Measurements from ENCODE around the gene CSNK1G2.

CSNK1G2 gene

GRCh38 chr19:1949304-1950101 lies 8.5 kb downstream of the CSNK1G2 start:
- Histone ChIP-seq H3K4ac (ENCODE audit: low read depth, low read length) (peak overlapping the region; percentile 80), H3K18ac (ENCODE audit: low read length) (peak overlapping the region; percentile 54), H2BK12ac (ENCODE audit: low read length) (no peak overlapping the region), H4K91ac (ENCODE audit: low read depth, low read length) (no peak overlapping the region), H3K79me1 (ENCODE audit: low read length) (no peaks in the 10 kb centered on the region), H3K4me1 (ENCODE audit: control insufficient read depth in 1 of 2, insufficient read depth in 2 of 2, low read length in 2 of 2) (peaks cover 0 to 5% of the 10 kb centered on the region in 2 experiments), H2AK5ac (ENCODE audit: low read length) (no peak overlapping the region), H4K8ac (ENCODE audit: low read depth, low read length) (no peak overlapping the region), H3K14ac (ENCODE audit: low read length) (no peak overlapping the region), H3K27me3 (ENCODE audit: insufficient read depth, low read length) (no peaks in the 10 kb centered on the region), H2BK5ac (ENCODE audit: low read depth, low read length, poor library complexity) (no peak overlapping the region), H3K27ac (ENCODE audit: low read depth, low read length) (no peak overlapping the region), H3K36me3 (ENCODE audit: control insufficient read depth in 1 of 2, insufficient read depth in 2 of 2, low read length in 2 of 2) (peaks cover 38 to 40% of the 10 kb centered on the region in 2 experiments), H3K4me2 (ENCODE audit: low read length) (no peak overlapping the region), H3K23ac (ENCODE audit: low read length) (no peak overlapping the region), H2AFZ (ENCODE audit: insufficient read depth, low read length, poor library complexity) (no peak overlapping the region), H3K4me3 (ENCODE audit: low read depth, low read length) (no peak overlapping the region), H3K9me3 (ENCODE audit: insufficient read depth, low read depth, low read length) (peaks cover 3% of the 10 kb centered on the region), H3K9ac (ENCODE audit: low read length) (no peak overlapping the region), H4K12ac (ENCODE audit: low read depth, low read length) (no peak overlapping the region), H2BK120ac (ENCODE audit: insufficient read depth, low read length, poor library complexity) (no peak overlapping the region), H3K79me2 (ENCODE audit: control insufficient read depth, insufficient read depth, low read length, poor library complexity) (peaks cover 36% of the 10 kb centered on the region)
- no peak for DNase-seq
- no CpG with 5 or more reads among the region's 44 CpGs for WGBS (ENCODE audit: extremely low coverage, insufficient coverage, insufficient read length)

GRCh38 chr19:1950640-1951039 lies 9.7 kb downstream of the CSNK1G2 start:
- WGBS (ENCODE audit: extremely low coverage, insufficient coverage, insufficient read length), result no CpG with 5 or more reads among the region's 16 CpGs

DNA sequence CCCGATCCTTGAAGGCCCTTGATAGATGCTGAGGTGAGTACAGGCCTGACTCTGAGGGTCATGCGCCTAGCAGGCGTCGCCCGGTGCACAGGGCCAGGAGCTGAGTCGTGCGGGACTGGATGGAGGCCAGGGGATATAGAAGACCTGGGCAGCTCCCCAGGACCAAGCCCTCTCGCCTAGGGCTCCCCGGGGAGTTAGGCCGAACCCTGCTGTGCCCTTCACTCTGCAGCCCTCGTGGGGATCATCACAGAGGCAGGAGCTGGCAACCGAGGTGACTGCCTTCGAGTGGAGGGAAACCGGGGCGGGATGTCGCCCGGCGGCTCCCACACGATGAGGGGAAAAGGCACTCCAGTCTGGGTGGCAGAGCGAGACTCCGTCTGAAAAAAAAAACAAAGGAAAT lies 11.7 kb downstream of the CSNK1G2 start:
- no peak overlapping the region for H3K23ac ChIP-seq (ENCODE audit: low read length)
- H2AFZ ChIP-seq (ENCODE audit: insufficient read depth, low read length, poor library complexity), result no peak overlapping the region
- peaks cover 38% of the 10 kb centered on the region in 2 experiments for H3K36me3 ChIP-seq (ENCODE audit: control insufficient read depth in 1 of 2, insufficient read depth in 2 of 2, low read length in 2 of 2)
- H2BK5ac ChIP-seq (ENCODE audit: low read depth, low read length, poor library complexity), result no peak overlapping the region
- WGBS (ENCODE audit: extremely low coverage, insufficient coverage, insufficient read length), result no CpG with 5 or more reads among the region's 21 CpGs
- H3K27me3 ChIP-seq (ENCODE audit: insufficient read depth, low read length), result no peaks in the 10 kb centered on the region
- no peak overlapping the region for H4K12ac ChIP-seq (ENCODE audit: low read depth, low read length)
- no peak overlapping the region for H4K8ac ChIP-seq (ENCODE audit: low read depth, low read length)
- DNase-seq, result no peak
- H3K27ac ChIP-seq (ENCODE audit: low read depth, low read length), result no peak overlapping the region
- peaks cover 0 to 2% of the 10 kb centered on the region in 2 experiments for H3K4me1 ChIP-seq (ENCODE audit: control insufficient read depth in 1 of 2, insufficient read depth in 2 of 2, low read length in 2 of 2)
- H3K18ac ChIP-seq (ENCODE audit: low read length), result peak overlapping the region; percentile 44
- no peak overlapping the region for H2BK120ac ChIP-seq (ENCODE audit: insufficient read depth, low read length, poor library complexity)
- peaks cover 20% of the 10 kb centered on the region for H3K79me2 ChIP-seq (ENCODE audit: control insufficient read depth, insufficient read depth, low read length, poor library complexity)
- H3K9me3 ChIP-seq (ENCODE audit: insufficient read depth, low read depth, low read length), result peaks cover 4% of the 10 kb centered on the region
- no peak overlapping the region for H3K14ac ChIP-seq (ENCODE audit: low read length)
- no peak overlapping the region for H3K9ac ChIP-seq (ENCODE audit: low read length)
- peak overlapping the region; percentile 82 for H3K4ac ChIP-seq (ENCODE audit: low read depth, low read length)
- H2AK5ac ChIP-seq (ENCODE audit: low read length), result no peak overlapping the region
- no peaks in the 10 kb centered on the region for H3K79me1 ChIP-seq (ENCODE audit: low read length)
- no peak overlapping the region for H3K4me2 ChIP-seq (ENCODE audit: low read length)
- H2BK12ac ChIP-seq (ENCODE audit: low read length), result no peak overlapping the region
- no peak overlapping the region for H3K4me3 ChIP-seq (ENCODE audit: low read depth, low read length)
- H4K91ac ChIP-seq (ENCODE audit: low read depth, low read length), result no peak overlapping the region

More at GRCh38 chr19:1950640-1951039, 9.7 kb downstream of the CSNK1G2 start:
- no peak overlapping the region for H3K23ac ChIP-seq (ENCODE audit: low read length)
- H2AFZ ChIP-seq (ENCODE audit: insufficient read depth, low read length, poor library complexity), result no peak overlapping the region
- no peak overlapping the region for H4K12ac ChIP-seq (ENCODE audit: low read depth, low read length)
- no peak overlapping the region for H3K9ac ChIP-seq (ENCODE audit: low read length)
- no peak overlapping the region for H4K91ac ChIP-seq (ENCODE audit: low read depth, low read length)
- no peak overlapping the region for H3K14ac ChIP-seq (ENCODE audit: low read length)
- H3K18ac ChIP-seq (ENCODE audit: low read length), result no peak overlapping the region
- H4K8ac ChIP-seq (ENCODE audit: low read depth, low read length), result no peak overlapping the region
- H3K27ac ChIP-seq (ENCODE audit: low read depth, low read length), result no peak overlapping the region
- H3K79me2 ChIP-seq (ENCODE audit: control insufficient read depth, insufficient read depth, low read length, poor library complexity), result peaks cover 27% of the 10 kb centered on the region
- peaks cover 5% of the 10 kb centered on the region for H3K9me3 ChIP-seq (ENCODE audit: insufficient read depth, low read depth, low read length)
- H2BK120ac ChIP-seq (ENCODE audit: insufficient read depth, low read length, poor library complexity), result no peak overlapping the region
- DNase-seq, result no peak
- no peak overlapping the region for H3K4me2 ChIP-seq (ENCODE audit: low read length)
- no peak overlapping the region for H3K4me3 ChIP-seq (ENCODE audit: low read depth, low read length)
- peak overlapping the region; percentile 46 for H3K4ac ChIP-seq (ENCODE audit: low read depth, low read length)
- H3K27me3 ChIP-seq (ENCODE audit: insufficient read depth, low read length), result no peaks in the 10 kb centered on the region
- H2AK5ac ChIP-seq (ENCODE audit: low read length), result no peak overlapping the region
- H2BK5ac ChIP-seq (ENCODE audit: low read depth, low read length, poor library complexity), result no peak overlapping the region
- no peaks in the 10 kb centered on the region for H3K79me1 ChIP-seq (ENCODE audit: low read length)
- peaks cover 39 to 42% of the 10 kb centered on the region in 2 experiments for H3K36me3 ChIP-seq (ENCODE audit: control insufficient read depth in 1 of 2, insufficient read depth in 2 of 2, low read length in 2 of 2)
- H2BK12ac ChIP-seq (ENCODE audit: low read length), result no peak overlapping the region
- peaks cover 0 to 5% of the 10 kb centered on the region in 2 experiments for H3K4me1 ChIP-seq (ENCODE audit: control insufficient read depth in 1 of 2, insufficient read depth in 2 of 2, low read length in 2 of 2)

DNA sequence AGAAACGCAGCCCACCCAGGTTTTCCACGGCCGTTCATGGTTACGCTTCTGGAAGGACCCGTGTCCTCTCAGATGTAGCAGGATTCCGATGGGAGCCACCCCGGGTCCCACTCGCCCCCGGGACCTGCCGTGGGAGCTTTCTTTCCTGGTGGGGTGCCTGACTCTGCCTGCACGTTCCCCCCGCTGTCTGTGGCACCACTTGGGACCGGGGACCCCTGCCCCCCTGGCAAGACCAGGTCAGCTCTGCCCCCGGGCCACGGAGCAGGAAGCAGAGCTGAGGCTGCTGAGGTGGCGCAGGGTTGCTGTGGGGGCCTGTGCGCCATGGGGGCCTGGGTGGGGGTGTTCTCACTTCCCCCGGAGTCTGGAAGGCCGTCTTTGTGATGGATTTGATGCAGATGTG lies 12.1 kb downstream of the CSNK1G2 start:
- no peak overlapping the region for H3K9ac ChIP-seq (ENCODE audit: low read length)
- no peak overlapping the region for H4K8ac ChIP-seq (ENCODE audit: low read depth, low read length)
- no peak overlapping the region for H2BK120ac ChIP-seq (ENCODE audit: insufficient read depth, low read length, poor library complexity)
- no peaks in the 10 kb centered on the region for H3K27me3 ChIP-seq (ENCODE audit: insufficient read depth, low read length)
- H4K12ac ChIP-seq (ENCODE audit: low read depth, low read length), result no peak overlapping the region
- H3K23ac ChIP-seq (ENCODE audit: low read length), result no peak overlapping the region
- H2BK12ac ChIP-seq (ENCODE audit: low read length), result no peak overlapping the region
- no peak overlapping the region for H3K4me2 ChIP-seq (ENCODE audit: low read length)
- no peak overlapping the region for H2AFZ ChIP-seq (ENCODE audit: insufficient read depth, low read length, poor library complexity)
- H3K4me3 ChIP-seq (ENCODE audit: low read depth, low read length), result no peak overlapping the region
- H3K4me1 ChIP-seq (ENCODE audit: control insufficient read depth in 1 of 2, insufficient read depth in 2 of 2, low read length in 2 of 2), result no peaks in the 10 kb centered on the region
- H4K91ac ChIP-seq (ENCODE audit: low read depth, low read length), result no peak overlapping the region
- peaks cover 38% of the 10 kb centered on the region in 2 experiments for H3K36me3 ChIP-seq (ENCODE audit: control insufficient read depth in 1 of 2, insufficient read depth in 2 of 2, low read length in 2 of 2)
- peak overlapping the region; percentile 43 for H3K4ac ChIP-seq (ENCODE audit: low read depth, low read length)
- H3K18ac ChIP-seq (ENCODE audit: low read length), result peak overlapping the region; percentile 44
- peaks cover 16% of the 10 kb centered on the region for H3K79me2 ChIP-seq (ENCODE audit: control insufficient read depth, insufficient read depth, low read length, poor library complexity)
- WGBS (ENCODE audit: extremely low coverage, insufficient coverage, insufficient read length), result no CpG with 5 or more reads among the region's 19 CpGs
- H3K79me1 ChIP-seq (ENCODE audit: low read length), result no peaks in the 10 kb centered on the region
- no peak overlapping the region for H3K27ac ChIP-seq (ENCODE audit: low read depth, low read length)
- no peak overlapping the region for H3K14ac ChIP-seq (ENCODE audit: low read length)
- H2BK5ac ChIP-seq (ENCODE audit: low read depth, low read length, poor library complexity), result no peak overlapping the region
- DNase-seq, result no peak
- H2AK5ac ChIP-seq (ENCODE audit: low read length), result no peak overlapping the region
- peaks cover 2% of the 10 kb centered on the region for H3K9me3 ChIP-seq (ENCODE audit: insufficient read depth, low read depth, low read length)
